ENCODE measurements around the gene XRCC1.
"Not testable (repeated sequence)": the region's sequence is repeated elsewhere in the genome, so short reads cannot be mapped to it uniquely, and the experiment has no call there.

XRCC1 gene

DNA sequence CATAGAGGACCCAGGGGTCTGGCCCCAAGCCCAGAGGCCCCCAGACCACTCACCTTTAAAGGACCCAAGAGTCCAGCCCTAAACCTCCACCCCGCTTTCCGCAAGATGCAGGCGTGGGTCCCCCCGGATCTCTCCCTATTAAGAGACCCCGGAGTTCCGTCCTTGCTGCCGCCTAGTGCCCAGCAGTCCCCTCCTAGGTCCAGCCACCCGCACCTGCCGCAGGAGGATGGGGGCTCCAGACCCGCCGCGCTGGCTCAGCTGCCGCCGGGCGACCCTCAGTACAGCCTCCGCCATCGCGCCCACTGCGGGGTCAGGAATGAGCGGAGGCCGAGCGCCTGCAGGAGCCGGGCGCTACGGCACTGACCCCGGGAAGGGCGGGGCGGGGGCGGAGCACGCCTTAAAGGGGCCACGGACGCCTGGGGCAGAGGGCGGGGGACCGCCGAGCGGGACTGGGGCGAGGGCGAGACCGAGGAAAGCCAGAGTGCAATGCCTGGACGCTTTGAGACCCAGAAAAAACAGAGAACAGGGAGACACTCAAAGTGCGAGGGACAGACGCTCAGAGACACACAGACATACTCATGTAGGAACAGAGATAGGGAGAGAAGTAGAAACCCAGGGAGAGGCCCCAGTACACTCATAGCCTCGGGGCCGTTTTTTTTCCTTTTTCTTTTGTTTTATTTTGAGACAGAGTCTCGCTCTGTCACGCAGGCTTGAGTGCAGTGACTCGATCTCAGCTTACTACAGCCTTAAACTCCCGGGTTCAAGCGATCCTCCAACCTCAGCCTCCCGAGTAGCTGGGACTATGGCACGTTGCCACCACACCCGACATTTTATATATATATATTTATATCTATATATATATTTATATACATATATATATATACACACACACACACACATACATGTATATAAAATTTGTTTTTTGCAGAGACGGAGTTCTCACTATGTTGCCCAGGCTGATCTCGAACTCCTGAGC is 48.2 kb downstream of the XRCC1 start, which contains the start of gene ETHE1:
Gene ETHE1, minus strand, starts transcription at position 318 of the 976 bp plus-strand sequence. Its CDS starts 24 bp downstream, at position 294.
- Histone ChIP-seq H3K36me3 (replicated peaks) (no peaks in the 10 kb centered on the region), H3K27ac (peak within 1 kb of the TSS; percentile 46), H3K27me3 (replicated peaks) (no peaks in the 10 kb centered on the region), H3K4me3 (ENCODE audit: low read depth, low read length) (peak within 1 kb of the TSS; percentile 82)
- TF ChIP-seq, protein P1, sequence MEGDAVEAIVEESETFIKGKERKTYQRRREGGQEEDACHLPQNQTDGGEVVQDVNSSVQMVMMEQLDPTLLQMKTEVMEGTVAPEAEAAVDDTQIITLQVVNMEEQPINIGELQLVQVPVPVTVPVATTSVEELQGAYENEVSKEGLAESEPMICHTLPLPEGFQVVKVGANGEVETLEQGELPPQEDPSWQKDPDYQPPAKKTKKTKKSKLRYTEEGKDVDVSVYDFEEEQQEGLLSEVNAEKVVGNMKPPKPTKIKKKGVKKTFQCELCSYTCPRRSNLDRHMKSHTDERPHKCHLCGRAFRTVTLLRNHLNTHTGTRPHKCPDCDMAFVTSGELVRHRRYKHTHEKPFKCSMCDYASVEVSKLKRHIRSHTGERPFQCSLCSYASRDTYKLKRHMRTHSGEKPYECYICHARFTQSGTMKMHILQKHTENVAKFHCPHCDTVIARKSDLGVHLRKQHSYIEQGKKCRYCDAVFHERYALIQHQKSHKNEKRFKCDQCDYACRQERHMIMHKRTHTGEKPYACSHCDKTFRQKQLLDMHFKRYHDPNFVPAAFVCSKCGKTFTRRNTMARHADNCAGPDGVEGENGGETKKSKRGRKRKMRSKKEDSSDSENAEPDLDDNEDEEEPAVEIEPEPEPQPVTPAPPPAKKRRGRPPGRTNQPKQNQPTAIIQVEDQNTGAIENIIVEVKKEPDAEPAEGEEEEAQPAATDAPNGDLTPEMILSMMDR (IDR thresholded peaks at IDR 0.05; ENCODE audit: low read depth, low read length, missing control alignments) = no peak
- DNase-seq = peak; percentile 31
- in situ Hi-C loops (cut with HindIII; ENCODE audit: low pct_ligation_motif_present, low sequenced_read_pairs) = no loop called here

DNA sequence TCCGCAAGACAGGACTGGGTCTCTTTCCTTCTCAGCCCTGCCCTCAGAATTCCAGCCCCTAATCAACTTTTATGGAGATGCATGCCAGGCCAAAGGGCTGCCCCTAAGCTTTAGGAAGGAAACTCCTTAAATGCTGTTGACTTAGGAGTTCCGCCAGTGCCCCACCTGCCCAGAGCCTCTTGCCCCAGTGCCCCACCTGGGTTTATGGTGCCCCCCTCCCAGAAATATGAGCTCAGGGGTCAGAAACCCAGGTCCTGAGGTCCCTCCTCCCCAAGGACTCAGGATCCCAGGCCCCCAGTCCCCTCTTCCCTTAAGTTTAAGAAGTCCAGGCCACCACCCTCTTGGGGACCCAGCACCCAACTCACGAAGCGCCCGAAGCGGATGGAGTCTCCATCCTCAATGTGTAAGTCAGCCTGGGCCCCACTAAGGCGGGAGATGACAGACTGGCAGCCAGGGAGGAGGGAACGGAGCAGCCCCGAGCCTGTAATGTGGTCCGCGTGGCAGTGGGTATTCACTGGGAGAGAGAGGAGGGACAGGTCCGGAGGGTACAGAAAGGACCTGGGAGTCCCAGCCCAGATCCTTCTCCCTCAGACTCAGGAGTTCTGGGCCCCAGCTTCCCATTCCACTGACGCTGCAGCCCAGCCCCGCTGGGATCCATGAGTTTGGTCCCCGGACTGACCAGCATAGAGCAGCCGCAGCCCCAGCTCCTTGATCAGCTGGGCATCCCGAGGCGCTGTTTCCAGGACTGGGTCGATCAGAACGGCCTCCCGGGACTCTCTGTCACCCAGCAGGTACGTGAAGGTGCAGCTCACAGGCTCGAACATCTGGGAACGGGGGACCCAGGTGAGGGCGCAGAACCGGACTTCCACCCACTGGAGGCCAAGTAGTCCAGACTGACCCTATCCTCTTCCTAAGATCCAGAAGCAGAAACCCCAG is 49.2 kb downstream of the XRCC1 start:
- H3K4me3 ChIP-seq (ENCODE audit: low read depth, low read length) = peak overlapping the region; percentile 82
- no peak for DNase-seq
- in situ Hi-C loops (cut with HindIII; ENCODE audit: low pct_ligation_motif_present, low sequenced_read_pairs) = no loop called here
- H3K27me3 ChIP-seq (replicated peaks) = no peaks in the 10 kb centered on the region
- H3K27ac ChIP-seq = no peak overlapping the region
- TF ChIP-seq, protein P1 (IDR thresholded peaks at IDR 0.05; ENCODE audit: low read depth, low read length, missing control alignments) = no peak
- no peaks in the 10 kb centered on the region for H3K36me3 ChIP-seq (replicated peaks)

DNA sequence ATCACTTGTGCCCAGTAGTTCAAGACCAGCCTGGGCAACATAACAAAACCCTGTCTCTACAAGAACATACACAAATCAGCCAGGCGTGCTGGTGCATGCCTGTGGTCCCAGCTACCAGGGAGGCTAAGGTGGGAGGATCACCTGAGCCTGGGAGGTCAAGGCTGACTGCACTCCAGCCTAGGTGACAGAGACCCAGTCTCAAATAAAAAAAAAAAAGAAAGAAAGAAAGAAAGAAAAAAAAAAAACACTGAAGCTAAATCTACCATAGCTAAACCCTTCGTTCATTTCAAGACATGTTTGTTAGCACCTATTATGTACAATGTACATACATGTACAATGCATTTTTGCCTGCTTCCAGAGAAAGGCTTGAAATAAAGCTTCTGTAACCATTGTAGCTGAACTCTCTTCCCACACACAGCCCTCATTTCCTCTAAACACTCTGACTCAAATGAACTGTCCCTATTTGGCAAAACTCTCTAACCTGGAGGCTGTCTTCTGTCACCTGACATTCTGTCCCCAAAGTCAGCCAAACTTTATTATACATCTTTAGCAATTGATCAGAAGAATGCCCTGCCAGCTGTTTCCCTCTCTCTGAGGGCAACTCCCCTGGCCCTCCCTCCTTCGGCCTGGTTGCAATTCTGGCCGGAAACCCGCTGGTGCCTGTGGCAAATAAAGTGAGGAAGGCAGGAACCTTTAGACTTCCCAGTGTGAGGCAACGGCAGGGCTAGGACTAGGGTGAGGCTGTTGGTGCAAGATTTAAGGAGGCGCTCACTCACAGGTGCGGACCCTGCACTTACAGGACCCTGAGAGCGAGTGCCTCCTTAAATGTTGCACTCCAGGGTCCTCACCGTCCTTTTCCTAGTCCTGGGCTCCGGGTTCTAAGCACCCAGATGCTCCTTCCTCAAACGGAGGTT is 50.1 kb downstream of the XRCC1 start:
- H3K4me3 ChIP-seq (ENCODE audit: low read depth, low read length) = peak overlapping the region; percentile 82
- no peaks in the 10 kb centered on the region for H3K36me3 ChIP-seq (replicated peaks)
- H3K27me3 ChIP-seq (replicated peaks) = no peaks in the 10 kb centered on the region
- H3K27ac ChIP-seq = no peak overlapping the region
- no peak for DNase-seq
- TF ChIP-seq, protein P1 (IDR thresholded peaks at IDR 0.05; ENCODE audit: low read depth, low read length, missing control alignments) = no peak
- in situ Hi-C loops (cut with HindIII; ENCODE audit: low pct_ligation_motif_present, low sequenced_read_pairs) = no loop called here

DNA sequence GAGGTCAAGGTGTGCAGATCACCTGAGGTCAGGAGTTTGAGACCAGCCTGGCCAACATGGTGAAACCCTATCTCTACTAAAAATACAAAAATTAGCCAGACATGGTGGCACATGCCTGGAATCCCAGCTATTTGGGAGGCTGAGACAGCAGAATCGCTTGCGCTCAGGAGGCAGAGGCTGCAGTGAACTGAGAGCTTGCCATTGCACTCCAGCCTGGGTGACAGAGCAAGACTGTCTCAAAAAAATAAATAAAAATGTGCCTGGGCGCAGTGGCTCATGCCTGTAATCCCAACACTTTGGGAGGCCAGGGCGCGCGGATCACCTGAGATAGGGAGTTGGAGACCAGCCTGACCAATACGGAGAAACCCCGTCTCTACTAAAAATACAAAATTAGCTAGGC is 51.6 kb downstream of the XRCC1 start:
- in situ Hi-C loops (cut with HindIII; ENCODE audit: low pct_ligation_motif_present, low sequenced_read_pairs); H3K27ac ChIP-seq; H3K36me3 ChIP-seq (replicated peaks); H3K27me3 ChIP-seq (replicated peaks); H3K4me3 ChIP-seq (ENCODE audit: low read depth, low read length); DNase-seq: not testable (repeated sequence)

DNA sequence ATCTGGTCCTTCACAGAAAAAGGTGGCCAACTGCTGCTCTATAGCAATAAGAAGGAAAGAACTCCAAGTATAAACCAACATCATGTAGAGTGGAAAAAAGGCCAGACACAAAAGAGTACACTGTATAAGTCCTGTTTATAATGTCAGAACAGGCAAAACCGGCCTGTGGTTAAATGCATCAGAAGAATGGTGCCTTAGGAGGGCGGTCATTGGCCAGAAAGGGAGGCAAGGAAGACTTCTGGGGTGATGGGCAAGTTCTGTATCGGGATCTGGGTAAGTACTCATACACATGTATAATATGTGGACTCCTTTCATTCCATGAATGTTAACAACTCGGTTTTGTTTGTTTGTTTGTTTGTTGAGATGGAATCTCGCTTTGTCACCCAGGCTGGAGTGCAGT is 52.4 kb downstream of the XRCC1 start:
- TF ChIP-seq, protein P1 (IDR thresholded peaks at IDR 0.05; ENCODE audit: low read depth, low read length, missing control alignments) = no peak
- Histone ChIP-seq H3K4me3 (ENCODE audit: low read depth, low read length) (no peak overlapping the region), H3K27ac (no peak overlapping the region), H3K27me3 (replicated peaks) (no peaks in the 10 kb centered on the region), H3K36me3 (replicated peaks) (no peaks in the 10 kb centered on the region)
- DNase-seq = no peak
- in situ Hi-C loops (cut with HindIII; ENCODE audit: low pct_ligation_motif_present, low sequenced_read_pairs) = no loop called here
